Measurements from ENCODE around the gene ZNF418. TPM values are rescaled to one million over a fixed set of nuclear protein-coding genes. Genes with fewer than 3 reads are reported as not detected.

ZNF418 gene
- total and polyA plus RNA-seq, 2 donors (not counting 1 experiment from before 2014, with no cell fraction given): 3.3 to 8.4 TPM

DNA sequence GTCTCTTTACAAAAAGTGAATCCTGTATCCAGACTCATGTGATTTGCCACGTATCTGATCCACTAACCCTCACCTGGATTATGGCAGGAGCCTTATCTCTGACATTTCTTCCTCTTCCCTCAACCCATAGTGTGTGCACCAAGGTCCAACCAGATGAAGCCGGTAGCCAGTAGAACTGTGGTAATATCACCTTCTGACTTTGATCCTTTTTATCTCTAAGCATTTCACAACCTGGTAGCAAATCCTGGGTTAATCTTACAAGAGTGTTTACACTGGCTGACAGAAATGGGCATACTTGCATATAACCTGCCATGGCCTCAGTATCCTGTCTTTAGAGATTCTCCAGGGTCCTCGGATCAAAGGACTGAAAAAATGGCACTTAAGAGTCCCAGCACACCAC is 20.7 kb downstream of the ZNF418 start:
- Histone ChIP-seq H3K4me1 (ENCODE audit: control insufficient read depth, extremely low read depth, insufficient read depth, low read length) (no peaks in the 10 kb centered on the region), H3K4me2 (ENCODE audit: extremely low read depth, insufficient read depth, low read length) (no peak overlapping the region), H3K9me3 (ENCODE audit: control insufficient read depth, insufficient read depth, low read depth, low read length) (no peaks in the 10 kb centered on the region), H3K36me3 (ENCODE audit: control insufficient read depth, insufficient read depth, low read length) (peaks cover 3% of the 10 kb centered on the region), H3K27me3 (ENCODE audit: control insufficient read depth, insufficient read depth, low read length) (no peaks in the 10 kb centered on the region), H3K9ac (ENCODE audit: insufficient read depth, low read length) (no peak overlapping the region), H2AFZ (ENCODE audit: low read length) (no peak overlapping the region), H3K79me2 (ENCODE audit: control insufficient read depth, insufficient read depth, low read length) (peaks cover 17% of the 10 kb centered on the region), H3K27ac (ENCODE audit: insufficient read depth, low read length) (no peak overlapping the region), H4K20me1 (ENCODE audit: control insufficient read depth, extremely low read depth, insufficient read depth, low read length) (no peaks in the 10 kb centered on the region), H3K4me3 (replicated peaks in 1 of 4; ENCODE audit: control extremely low read depth in 1 of 4, insufficient read depth in 1 of 4, low read depth in 3 of 4, low read length in 4 of 4) (no peak overlapping the region)
- TF ChIP-seq EZH2 (IDR thresholded peaks at IDR 0.05; ENCODE audit: low read length, missing control alignments): no peak
- TF ChIP-seq, protein P1, sequence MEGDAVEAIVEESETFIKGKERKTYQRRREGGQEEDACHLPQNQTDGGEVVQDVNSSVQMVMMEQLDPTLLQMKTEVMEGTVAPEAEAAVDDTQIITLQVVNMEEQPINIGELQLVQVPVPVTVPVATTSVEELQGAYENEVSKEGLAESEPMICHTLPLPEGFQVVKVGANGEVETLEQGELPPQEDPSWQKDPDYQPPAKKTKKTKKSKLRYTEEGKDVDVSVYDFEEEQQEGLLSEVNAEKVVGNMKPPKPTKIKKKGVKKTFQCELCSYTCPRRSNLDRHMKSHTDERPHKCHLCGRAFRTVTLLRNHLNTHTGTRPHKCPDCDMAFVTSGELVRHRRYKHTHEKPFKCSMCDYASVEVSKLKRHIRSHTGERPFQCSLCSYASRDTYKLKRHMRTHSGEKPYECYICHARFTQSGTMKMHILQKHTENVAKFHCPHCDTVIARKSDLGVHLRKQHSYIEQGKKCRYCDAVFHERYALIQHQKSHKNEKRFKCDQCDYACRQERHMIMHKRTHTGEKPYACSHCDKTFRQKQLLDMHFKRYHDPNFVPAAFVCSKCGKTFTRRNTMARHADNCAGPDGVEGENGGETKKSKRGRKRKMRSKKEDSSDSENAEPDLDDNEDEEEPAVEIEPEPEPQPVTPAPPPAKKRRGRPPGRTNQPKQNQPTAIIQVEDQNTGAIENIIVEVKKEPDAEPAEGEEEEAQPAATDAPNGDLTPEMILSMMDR (conservative IDR thresholded peaks at IDR 0.05 in 1 of 2, IDR thresholded peaks at IDR 0.05 in 1 of 2; ENCODE audit: low read depth in 1 of 2, low read length in 2 of 2): no peak
- DNase-seq (ENCODE audit: low read depth in 2 of 2): no peak

- no peak overlapping the region for H2AFZ ChIP-seq (ENCODE audit: low read length)
- no peaks in the 10 kb centered on the region for H3K27me3 ChIP-seq (ENCODE audit: control insufficient read depth, insufficient read depth, low read length)
- peaks cover 1% of the 10 kb centered on the region for H3K36me3 ChIP-seq (ENCODE audit: control insufficient read depth, insufficient read depth, low read length)
- H3K79me2 ChIP-seq (ENCODE audit: control insufficient read depth, insufficient read depth, low read length): no peaks in the 10 kb centered on the region
- no peaks in the 10 kb centered on the region for H3K4me1 ChIP-seq (ENCODE audit: control insufficient read depth, extremely low read depth, insufficient read depth, low read length)
- DNase-seq (ENCODE audit: low read depth in 2 of 2): no peak
- H3K9ac ChIP-seq (ENCODE audit: insufficient read depth, low read length): no peak overlapping the region
- no peaks in the 10 kb centered on the region for H4K20me1 ChIP-seq (ENCODE audit: control insufficient read depth, extremely low read depth, insufficient read depth, low read length)
- H3K4me3 ChIP-seq (replicated peaks in 1 of 4; ENCODE audit: control extremely low read depth in 1 of 4, insufficient read depth in 1 of 4, low read depth in 3 of 4, low read length in 4 of 4): no peak overlapping the region
- H3K27ac ChIP-seq (ENCODE audit: insufficient read depth, low read length): no peak overlapping the region
- H3K4me2 ChIP-seq (ENCODE audit: extremely low read depth, insufficient read depth, low read length): no peak overlapping the region
- H3K9me3 ChIP-seq (ENCODE audit: control insufficient read depth, insufficient read depth, low read depth, low read length): no peaks in the 10 kb centered on the region
- TF ChIP-seq, protein P1 (conservative IDR thresholded peaks at IDR 0.05 in 1 of 2, IDR thresholded peaks at IDR 0.05 in 1 of 2; ENCODE audit: low read depth in 1 of 2, low read length in 2 of 2): no peak
- TF ChIP-seq EZH2 (IDR thresholded peaks at IDR 0.05; ENCODE audit: low read length, missing control alignments): no peak
Measured at GRCh38 chr19:57907394-57907793, 27.8 kb downstream of the ZNF418 start.

- no peak overlapping the region for H3K9ac ChIP-seq (ENCODE audit: insufficient read depth, low read length)
- H4K20me1 ChIP-seq (ENCODE audit: control insufficient read depth, extremely low read depth, insufficient read depth, low read length): no peaks in the 10 kb centered on the region
- no peaks in the 10 kb centered on the region for H3K4me1 ChIP-seq (ENCODE audit: control insufficient read depth, extremely low read depth, insufficient read depth, low read length)
- no peak overlapping the region for H3K27ac ChIP-seq (ENCODE audit: insufficient read depth, low read length)
- no peaks in the 10 kb centered on the region for H3K79me2 ChIP-seq (ENCODE audit: control insufficient read depth, insufficient read depth, low read length)
- no peak for TF ChIP-seq EZH2 (IDR thresholded peaks at IDR 0.05; ENCODE audit: low read length, missing control alignments)
- TF ChIP-seq, protein P1 (conservative IDR thresholded peaks at IDR 0.05 in 1 of 2, IDR thresholded peaks at IDR 0.05 in 1 of 2; ENCODE audit: low read depth in 1 of 2, low read length in 2 of 2): no peak
- no peak overlapping the region for H2AFZ ChIP-seq (ENCODE audit: low read length)
- no peak for DNase-seq (ENCODE audit: low read depth in 2 of 2)
- H3K36me3 ChIP-seq (ENCODE audit: control insufficient read depth, insufficient read depth, low read length): no peaks in the 10 kb centered on the region
- no peak overlapping the region for H3K4me2 ChIP-seq (ENCODE audit: extremely low read depth, insufficient read depth, low read length)
- no peak overlapping the region for H3K4me3 ChIP-seq (replicated peaks in 1 of 4; ENCODE audit: control extremely low read depth in 1 of 4, insufficient read depth in 1 of 4, low read depth in 3 of 4, low read length in 4 of 4)
- H3K9me3 ChIP-seq (ENCODE audit: control insufficient read depth, insufficient read depth, low read depth, low read length): no peaks in the 10 kb centered on the region
- H3K27me3 ChIP-seq (ENCODE audit: control insufficient read depth, insufficient read depth, low read length): no peaks in the 10 kb centered on the region
Measured at GRCh38 chr19:57905258-57905657, 29.9 kb downstream of the ZNF418 start.
